Endothelial cell of umbilical vein (primary cell): Measurements from ENCODE around the gene TNFRSF8. TPM values are rescaled to one million over a fixed set of nuclear protein-coding genes. Genes with fewer than 3 reads are reported as not detected.

ENCODE experiments used
- BruUV-seq: library from RNA; stranded (reverse); fragments of 400-500 nt; replicated peaks from 2 replicates; lab custom pipeline; 2021; lab: Mats Ljungman, UMichigan
- CTCF ChIA-PET: fragments of 300-600, 350-600 bp; sonication (Branson Sonifier 250); formaldehyde crosslinking; loops from one replicate; lab custom pipeline; 2021; ENCODE audit warnings: antibody characterized with exemption, inconsistent platforms; lab: Charles Lee
- POLR2A ChIA-PET: fragments of 300-600, 350-600 bp; sonication (Branson Sonifier 250); formaldehyde crosslinking; loops from one replicate; lab custom pipeline; 2021; ENCODE audit warnings: antibody characterized with exemption, inconsistent platforms; lab: Charles Lee
- DNase-seq: peaks from one replicate; pipeline ENCODE4 v3.0.0-alpha.2; 2011; ENCODE audit warnings: low read depth, low spot score
- FAIRE-seq: peaks from 2 replicates; lab custom pipeline; 2011; peaks lifted over from hg19 to GRCh38; lab: Jason Lieb, UNC
- H2AFZ ChIP-seq: 2 replicates; pipeline ENCODE4 v1.6.0; 2012; ENCODE audit warnings: low read depth, low read length, control low read depth, inconsistent platforms
- H3K27ac ChIP-seq: 2 replicates; pipeline ENCODE4 v1.5.1; 2011; ENCODE audit warnings: low read depth, mild to moderate bottlenecking, control low read depth, low read length, moderate library complexity; ENCODE audit not compliant: insufficient read depth
- H3K27me3 ChIP-seq, 2 experiments: 2 replicates each; pipeline versions ENCODE4 v1.6.0 to v1.6.1; 2011; ENCODE audit warnings: low read length in 2 of 2, mixed read lengths in 1 of 2; ENCODE audit not compliant: control insufficient read depth in 2 of 2, insufficient read depth in 2 of 2
- H3K36me3 ChIP-seq, 2 experiments: 2 replicates in 1 of 2; 3 replicates in 1 of 2; pipeline ENCODE4 v1.5.1; 2011; ENCODE audit warnings: low read length in 2 of 2, mild to moderate bottlenecking in 1 of 2, moderate library complexity in 1 of 2; ENCODE audit not compliant: control insufficient read depth in 2 of 2, insufficient read depth in 2 of 2; ENCODE audit errors: extremely low read depth in 1 of 2
- H3K4me1 ChIP-seq: 3 replicates; pipeline ENCODE4 v1.5.1; 2011; ENCODE audit warnings: mild to moderate bottlenecking, low read length; ENCODE audit not compliant: control insufficient read depth, insufficient read depth; ENCODE audit errors: extremely low read depth
- H3K4me2 ChIP-seq: 2 replicates; pipeline ENCODE4 v1.6.1; 2011; ENCODE audit warnings: low read length, control low read depth, mixed read lengths; ENCODE audit not compliant: insufficient read depth
- H3K4me3 ChIP-seq, 3 experiments: fragments of 200-600 bp in 1 of 3; sonication (generic), shearing (Covaris generic) in 1 of 3; replicated peaks in 1 of 3; 2 replicates each; pipeline ENCODE4 v1.5.1; 2011 to 2016; ENCODE audit warnings: control low read depth in 3 of 3, low read length in 3 of 3, mild to moderate bottlenecking in 2 of 3, inconsistent platforms in 1 of 3, low read depth in 1 of 3, moderate library complexity in 1 of 3; ENCODE audit not compliant: insufficient read depth in 1 of 3
- H3K79me2 ChIP-seq: 2 replicates; pipeline ENCODE4 v1.6.0; 2012; ENCODE audit warnings: low read length, inconsistent platforms; ENCODE audit not compliant: control insufficient read depth, insufficient read depth
- H3K9ac ChIP-seq: replicated peaks from 2 replicates; pipeline ENCODE3; 2011; ENCODE audit warnings: low read length, control low read depth; ENCODE audit not compliant: insufficient read depth; ENCODE audit errors: extremely low read depth
- H3K9me1 ChIP-seq: replicated peaks from 3 replicates; pipeline ENCODE4 v1.6.0; 2011; ENCODE audit warnings: mild to moderate bottlenecking, low read length; ENCODE audit not compliant: control insufficient read depth, insufficient read depth; ENCODE audit errors: extremely low read depth
- H3K9me3 ChIP-seq: replicated peaks from 2 replicates; pipeline ENCODE4 v1.5.1; 2012; ENCODE audit warnings: low read length, inconsistent platforms; ENCODE audit not compliant: control insufficient read depth, insufficient read depth
- H4K20me1 ChIP-seq: replicated peaks from 2 replicates; pipeline ENCODE3; 2011; ENCODE audit warnings: mild to moderate bottlenecking, low read length; ENCODE audit not compliant: control insufficient read depth, insufficient read depth; ENCODE audit errors: extremely low read depth
- CTCF ChIP-seq, 2 donors: IDR thresholded peaks; 1 replicate in 1 of 2; 2 replicates in 1 of 2; pipeline ENCODE4 v1.5.1; 2011; ENCODE audit warnings: low read length in 2 of 2, mild to moderate bottlenecking in 2 of 2, moderate library complexity in 2 of 2, control low read depth in 1 of 2, inconsistent platforms in 1 of 2, low read depth in 1 of 2; ENCODE audit not compliant: insufficient read depth in 1 of 2; ENCODE audit errors: extremely low read depth in 1 of 2
- EZH2 ChIP-seq: IDR thresholded peaks from 2 replicates; pipeline ENCODE4 v1.6.1; 2012; ENCODE audit warnings: borderline replicate concordance, low read depth, mild to moderate bottlenecking, moderate library complexity, low read length, inconsistent platforms; ENCODE audit not compliant: severe bottlenecking
- FOS ChIP-seq: IDR thresholded peaks from 2 replicates; pipeline ENCODE4 v1.6.1; 2011; ENCODE audit warnings: mild to moderate bottlenecking, low read length, moderate library complexity, borderline replicate concordance; ENCODE audit not compliant: insufficient read depth
- GATA2 ChIP-seq: IDR thresholded peaks from 2 replicates; pipeline ENCODE4 v1.7.0; 2011; ENCODE audit warnings: low read depth, mild to moderate bottlenecking, moderate library complexity, mixed read lengths, low read length; ENCODE audit not compliant: insufficient read length, insufficient read depth
- JUN ChIP-seq: IDR thresholded peaks from 2 replicates; pipeline ENCODE4 v1.6.1; 2011; ENCODE audit warnings: borderline replicate concordance, low read depth; ENCODE audit not compliant: insufficient read length, insufficient read depth
- MAX ChIP-seq: IDR thresholded peaks from 2 replicates; pipeline ENCODE4 v1.6.1; 2011; ENCODE audit not compliant: insufficient read depth, insufficient read length
- MYC ChIP-seq: IDR thresholded peaks from one replicate; pipeline ENCODE4 v1.6.1; 2011; ENCODE audit warnings: mild to moderate bottlenecking, low read depth, low read length
- POLR2A ChIP-seq: IDR thresholded peaks from 2 replicates; pipeline ENCODE4 v1.6.1; 2012; ENCODE audit warnings: low read depth, mild to moderate bottlenecking, control low read depth, low read length
- POLR2AphosphoS5 ChIP-seq: IDR thresholded peaks from 2 replicates; pipeline ENCODE4 v1.6.1; 2012; ENCODE audit warnings: low read depth, mild to moderate bottlenecking, control low read depth, low read length, moderate library complexity; ENCODE audit not compliant: insufficient read depth
- dilution Hi-C: fragments of 300-500 bp; cut with MboI; formaldehyde crosslinking; loops from one replicate; pipeline ENCODE4 v1.15.0; 2019; ENCODE audit warnings: low sequenced_read_pairs; ENCODE audit not compliant: extremely low pct_ligation_motif_present
- intact Hi-C: fragments of 100-400 bp; cut with micrococcal nuclease; formaldehyde crosslinking; loops from one replicate; pipeline ENCODE4 v1.10.0; 2022
- polyA plus RNA-seq, 4 experiments: library from polyadenylated mRNA; depleted of rRNA in 3 of 4; stranded (reverse) in 3 of 4; unstranded in 1 of 4; fragments of >200 nt; gene quantifications; 2 replicates each; pipeline versions ENCODE4 v1.2.1 to v1.2.3, GENCODE V29; 2011 to 2012; ENCODE audit warnings: missing spikeins in 1 of 4
- total RNA-seq: library from RNA; stranded (reverse); gene quantifications from 2 replicates; pipeline ENCODE4 v1.2.3, GENCODE V29; 2021

Gene TNFRSF8
- total and polyA plus RNA-seq, 2 donors (not counting 3 experiments of a cell fraction or from before 2014, with no cell fraction given): 0.47 TPM; not detected in 1

GRCh38 chr1:12065872-12066271, 2.8 kb downstream of the TNFRSF8 start:
- no peak for FAIRE-seq
- dilution Hi-C loops: no loop called here
- POLR2A ChIA-PET: interaction anchor here (0.6 kb wide), 1 partner anchor 14 kb away, joined by 6 read pairs; no protein-coding TSS in a partner anchor

More at GRCh38 chr1:12065872-12066271, 2.8 kb downstream of the TNFRSF8 start:
- Histone ChIP-seq H3K79me2 (no peaks in the 10 kb centered on the region), H3K27ac (no peak overlapping the region), H3K9me3 (no peaks in the 10 kb centered on the region), H3K9ac (no peak overlapping the region), H3K27me3 (peaks cover 34 to 38% of the 10 kb centered on the region in 2 experiments), H3K36me3 (no peaks in the 10 kb centered on the region), H2AFZ (no peak overlapping the region), H3K4me2 (no peak overlapping the region), H3K4me1 (no peaks in the 10 kb centered on the region), H3K4me3 (no peak overlapping the region), H4K20me1 (no peaks in the 10 kb centered on the region), H3K9me1 (no peaks in the 10 kb centered on the region)
- intact Hi-C loops: no loop called here
- no TSS peak for BruUV-seq
- CTCF ChIA-PET: interaction anchor here (0.6 to 1.2 kb wide), 2 partner anchors 47 to 59 kb away, joined by 3 read pairs; no protein-coding TSS in a partner anchor
- no peak for DNase-seq
- TF ChIP-seq FOS: no peak
- no peak for TF ChIP-seq POLR2A
- no peak for TF ChIP-seq JUN
- no peak for TF ChIP-seq CTCF (IDR thresholded peaks at IDR 0.05; ENCODE audit: extremely low read depth in 1 of 2, insufficient read depth in 1 of 2, low read depth in 1 of 2, low read length in 2 of 2)
- no peak for TF ChIP-seq MAX
- TF ChIP-seq EZH2: no peak
- TF ChIP-seq GATA2: no peak
- TF ChIP-seq MYC: no peak
- no peak for TF ChIP-seq POLR2AphosphoS5
